ENCODE data around the gene MBTPS1. TPM values are rescaled to one million over a fixed set of nuclear protein-coding genes. Genes with fewer than 3 reads are reported as not detected.

MBTPS1 gene
- total RNA-seq, 1 donor from 2014 or later, result 63.4 TPM

GRCh38 chr16:84093120-84093878 lies 23.4 kb downstream of the MBTPS1 start:
- H3K4me3 ChIP-seq (ENCODE audit: low read depth, low read length), result no peak overlapping the region
- no peak for DNase-seq (ENCODE audit: low read depth)
- TF ChIP-seq CTCF (IDR thresholded peaks at IDR 0.05; ENCODE audit: insufficient read depth, low read length, severe bottlenecking), result no peak
- H3K36me3 ChIP-seq (ENCODE audit: control insufficient read depth, insufficient read depth, low read length), result peaks cover 25% of the 10 kb centered on the region
- no peaks in the 10 kb centered on the region for H3K27me3 ChIP-seq (ENCODE audit: control insufficient read depth, insufficient read depth, low read length)
- no peak for FAIRE-seq

- no peaks in the 10 kb centered on the region for H3K27me3 ChIP-seq (ENCODE audit: control insufficient read depth, insufficient read depth, low read length)
- no peak for TF ChIP-seq CTCF (IDR thresholded peaks at IDR 0.05; ENCODE audit: insufficient read depth, low read length, severe bottlenecking)
- DNase-seq (ENCODE audit: low read depth), result no peak
- no peak for FAIRE-seq
- no peak overlapping the region for H3K4me3 ChIP-seq (ENCODE audit: low read depth, low read length)
- peaks cover 28% of the 10 kb centered on the region for H3K36me3 ChIP-seq (ENCODE audit: control insufficient read depth, insufficient read depth, low read length)
These were observed 25.3 kb downstream of the MBTPS1 start for GRCh38 chr16:84091460-84091859.

GRCh38 chr16:84090211-84090610 lies 26.5 kb downstream of the MBTPS1 start:
- FAIRE-seq, result no peak
- DNase-seq (ENCODE audit: low read depth), result no peak
- no peak overlapping the region for H3K4me3 ChIP-seq (ENCODE audit: low read depth, low read length)
- no peak for TF ChIP-seq CTCF (IDR thresholded peaks at IDR 0.05; ENCODE audit: insufficient read depth, low read length, severe bottlenecking)
- H3K27me3 ChIP-seq (ENCODE audit: control insufficient read depth, insufficient read depth, low read length), result no peaks in the 10 kb centered on the region
- peaks cover 28% of the 10 kb centered on the region for H3K36me3 ChIP-seq (ENCODE audit: control insufficient read depth, insufficient read depth, low read length)

GRCh38 chr16:84088695-84089395 lies 27.9 kb downstream of the MBTPS1 start:
- DNase-seq (ENCODE audit: low read depth) (no peak), FAIRE-seq (no peak)
- Histone ChIP-seq H3K4me3 (ENCODE audit: low read depth, low read length) (no peak overlapping the region), H3K36me3 (ENCODE audit: control insufficient read depth, insufficient read depth, low read length) (peaks cover 24% of the 10 kb centered on the region), H3K27me3 (ENCODE audit: control insufficient read depth, insufficient read depth, low read length) (no peaks in the 10 kb centered on the region)
- peak; percentile 18 for TF ChIP-seq CTCF (IDR thresholded peaks at IDR 0.05; ENCODE audit: insufficient read depth, low read length, severe bottlenecking)

GRCh38 chr16:84087466-84088151 lies 29.1 kb downstream of the MBTPS1 start:
- FAIRE-seq, result peak; percentile 47
- no peak for TF ChIP-seq CTCF (IDR thresholded peaks at IDR 0.05; ENCODE audit: insufficient read depth, low read length, severe bottlenecking)
- H3K36me3 ChIP-seq (ENCODE audit: control insufficient read depth, insufficient read depth, low read length), result peaks cover 19% of the 10 kb centered on the region
- DNase-seq (ENCODE audit: low read depth), result no peak
- no peaks in the 10 kb centered on the region for H3K27me3 ChIP-seq (ENCODE audit: control insufficient read depth, insufficient read depth, low read length)
- H3K4me3 ChIP-seq (ENCODE audit: low read depth, low read length), result no peak overlapping the region

Measured in bronchial epithelial cell (primary cell).